LoVo (cell line): Measurements from ENCODE around the gene INPP5A.
"Not testable (repeated sequence)": the region's sequence is repeated elsewhere in the genome, so short reads cannot be mapped to it uniquely, and the experiment has no call there.

ENCODE experiments used
- DNase-seq: peaks from one replicate; pipeline ENCODE4 v3.0.0-alpha.2; 2016; ENCODE audit warnings: low spot score

INPP5A gene

GRCh38 chr10:132504501-132505272, 32.9 kb upstream of the INPP5A start:
- no peak for DNase-seq

- not testable (repeated sequence) for DNase-seq
Observed at GRCh38 chr10:132505546-132505945, 32.0 kb upstream of the INPP5A start.

- DNase-seq, result no peak
Observed at GRCh38 chr10:132506711-132507408, 30.7 kb upstream of the INPP5A start.

- no peak for DNase-seq
Observed at GRCh38 chr10:132507409-132507955, 30.1 kb upstream of the INPP5A start.

GRCh38 chr10:132507956-132508490, 29.6 kb upstream of the INPP5A start:
- DNase-seq, result no peak

GRCh38 chr10:132508581-132509443, 28.8 kb upstream of the INPP5A start:
- no peak for DNase-seq

GRCh38 chr10:132509506-132510173, 27.9 kb upstream of the INPP5A start:
- DNase-seq, result no peak

GRCh38 chr10:132510174-132510611, 27.4 kb upstream of the INPP5A start:
- DNase-seq, result no peak

GRCh38 chr10:132511121-132512051, 26.2 kb upstream of the INPP5A start:
- DNase-seq, result no peak

- no peak for DNase-seq
Observed at GRCh38 chr10:132512052-132512442, 25.5 kb upstream of the INPP5A start.

GRCh38 chr10:132512693-132513345, 24.8 kb upstream of the INPP5A start:
- no peak for DNase-seq

- no peak for DNase-seq
Observed at GRCh38 chr10:132514821-132515520, 22.6 kb upstream of the INPP5A start.

GRCh38 chr10:132515811-132516726, 21.5 kb upstream of the INPP5A start:
- DNase-seq, result no peak

GRCh38 chr10:132516771-132517725, 20.5 kb upstream of the INPP5A start:
- DNase-seq, result peak; percentile 55

- DNase-seq, result no peak
Observed at GRCh38 chr10:132517951-132518521, 19.6 kb upstream of the INPP5A start.
